Liver (tissue), 9 donors: ENCODE data around the gene ZNF418. TPM values are rescaled to one million over a fixed set of nuclear protein-coding genes. Genes with fewer than 3 reads are reported as not detected.

ENCODE experiments used
- DNase-seq: peaks from one replicate; pipeline ENCODE4 v3.0.0-alpha.2; 2017; ENCODE audit warnings: low spot score
- H3K27ac ChIP-seq, 2 donors: one replicate each; pipeline ENCODE4 v1.7.0; 2013; ENCODE audit warnings: inconsistent platforms in 2 of 2, low read length in 2 of 2, control low read depth in 1 of 2, low read depth in 1 of 2, mild to moderate bottlenecking in 1 of 2
- H3K27me3 ChIP-seq, 4 donors: one replicate each; pipeline versions ENCODE4 v1.6.1 to v1.7.0; 2013; ENCODE audit warnings: low read length in 3 of 4, inconsistent platforms in 1 of 4, mild to moderate bottlenecking in 1 of 4, moderate library complexity in 1 of 4; ENCODE audit not compliant: control insufficient read depth in 4 of 4, insufficient read depth in 4 of 4
- H3K36me3 ChIP-seq, 4 donors: one replicate each; pipeline versions ENCODE4 v1.6.1 to v1.7.0; 2013; ENCODE audit warnings: low read length in 3 of 4, mild to moderate bottlenecking in 3 of 4, low read depth in 1 of 4, moderate library complexity in 1 of 4; ENCODE audit not compliant: control insufficient read depth in 4 of 4, insufficient read depth in 3 of 4
- H3K4me1 ChIP-seq, 4 donors: one replicate each; pipeline versions ENCODE4 v1.6.1 to v1.7.0; 2013; ENCODE audit warnings: low read length in 3 of 4, mild to moderate bottlenecking in 3 of 4, moderate library complexity in 1 of 4; ENCODE audit not compliant: control insufficient read depth in 4 of 4, insufficient read depth in 4 of 4
- H3K4me3 ChIP-seq, 3 donors: one replicate each; pipeline versions ENCODE4 v1.6.1 to v1.7.0; 2013; ENCODE audit warnings: low read length in 3 of 3, control low read depth in 1 of 3, low read depth in 1 of 3, mild to moderate bottlenecking in 1 of 3
- H3K9ac ChIP-seq, 2 donors: one replicate each; pipeline ENCODE4 v1.7.0; 2013; ENCODE audit warnings: low read length in 2 of 2, mild to moderate bottlenecking in 2 of 2, moderate library complexity in 2 of 2, control low read depth in 1 of 2, low read depth in 1 of 2
- H3K9me3 ChIP-seq, 4 donors: one replicate each; pipeline versions ENCODE4 v1.6.1 to v1.7.0; 2013; ENCODE audit warnings: low read length in 3 of 4; ENCODE audit not compliant: control insufficient read depth in 4 of 4
- EGR1 ChIP-seq, 2 donors: IDR thresholded peaks; 2 replicates each; pipeline ENCODE4 v1.6.1; 2016 to 2018; ENCODE audit warnings: antibody characterized with exemption in 2 of 2, low read depth in 2 of 2
- FOXA1 ChIP-seq: IDR thresholded peaks from 2 replicates; pipeline ENCODE4 v1.6.1; 2016; ENCODE audit warnings: antibody characterized with exemption
- FOXA2 ChIP-seq: IDR thresholded peaks from 2 replicates; pipeline ENCODE4 v1.6.1; 2016; ENCODE audit warnings: antibody characterized with exemption
- GABPA ChIP-seq, 2 donors: IDR thresholded peaks in 1 of 2; conservative IDR thresholded peaks in 1 of 2; 2 replicates each; pipeline ENCODE4 v1.6.1; 2016; ENCODE audit warnings: antibody characterized with exemption in 2 of 2, mild to moderate bottlenecking in 1 of 2, moderate library complexity in 1 of 2
- HNF4A ChIP-seq, 2 donors: conservative IDR thresholded peaks; 2 replicates each; pipeline ENCODE4 v1.6.1; 2016; ENCODE audit warnings: antibody characterized with exemption in 2 of 2, mild to moderate bottlenecking in 2 of 2
- JUND ChIP-seq, 2 donors: IDR thresholded peaks; 2 replicates each; pipeline ENCODE4 v1.6.1; 2016; ENCODE audit warnings: antibody characterized with exemption in 2 of 2
- MAX ChIP-seq: IDR thresholded peaks from 2 replicates; pipeline ENCODE4 v1.6.1; 2016; ENCODE audit warnings: antibody characterized with exemption
- NR2F2 ChIP-seq: IDR thresholded peaks from 2 replicates; pipeline ENCODE4 v1.6.1; 2016; ENCODE audit warnings: antibody characterized with exemption
- RXRA ChIP-seq, 2 donors: IDR thresholded peaks; 2 replicates each; pipeline ENCODE4 v1.6.1; 2017 to 2018; ENCODE audit warnings: antibody characterized with exemption in 2 of 2, mild to moderate bottlenecking in 1 of 2
- SP1 ChIP-seq: IDR thresholded peaks from 2 replicates; pipeline ENCODE4 v1.6.1; 2018; ENCODE audit warnings: antibody characterized with exemption, mild to moderate bottlenecking
- TAF1 ChIP-seq: conservative IDR thresholded peaks from 2 replicates; pipeline ENCODE4 v1.6.1; 2016; ENCODE audit warnings: antibody characterized with exemption, mild to moderate bottlenecking
- YY1 ChIP-seq: IDR thresholded peaks from 2 replicates; pipeline ENCODE4 v1.6.1; 2016; ENCODE audit warnings: antibody characterized with exemption, mild to moderate bottlenecking
- WGBS: extraction: QIAGEN DNeasy Blood & Tissue Kit; methylation state at CpG from one replicate; pipeline ENCODE4 v1.1.7; 2013; 5-methylcytosine and 5-hydroxymethylcytosine counted together
- polyA plus RNA-seq, 2 donors: library from polyadenylated mRNA; stranded (reverse) in 1 of 2; unstranded in 1 of 2; fragments of 200-250 nt in 1 of 2; fragments of >200 nt in 1 of 2; fragmentation: Nextera tagmentation in 1 of 2; extraction: Ambion mirVana in 1 of 2; gene quantifications; one replicate each; pipeline versions ENCODE4 v1.2.1 to v1.2.3, GENCODE V29; 2013 to 2015
- total RNA-seq, 2 donors: library from RNA; depleted of rRNA; stranded (reverse); fragments of >200 nt; gene quantifications; one replicate each; pipeline ENCODE4 v1.2.3, GENCODE V29; 2014
- TF ChIP-seq, protein P1 (sequence below): IDR thresholded peaks from 2 replicates; pipeline ENCODE4 v1.6.1; 2016; ENCODE audit warnings: antibody characterized with exemption, mild to moderate bottlenecking
- TF ChIP-seq, protein P2 (sequence below): fragments of 150-350 bp; IDR thresholded peaks from 2 replicates; pipeline ENCODE4 v1.5.1; 2017; ENCODE audit warnings: improper control_type of control experiment, low read depth, low read length; ENCODE audit not compliant: missing input control
- donor health status: healthy.
- donor health status: healthy.
- donor health status: healthy.
- donor health status: healthy.
- donor health status: healthy.

ZNF418 gene
- total and polyA plus RNA-seq, 4 donors, result 0.51 to 3.1 (median 2.0) TPM

- H3K9me3 ChIP-seq, result peaks cover 29 to 60% (median 38%) of the 10 kb centered on the region in 4 donors
- no peak for DNase-seq
Measured at GRCh38 chr19:57954996-57955395, 19.8 kb upstream of the ZNF418 start.

DNA sequence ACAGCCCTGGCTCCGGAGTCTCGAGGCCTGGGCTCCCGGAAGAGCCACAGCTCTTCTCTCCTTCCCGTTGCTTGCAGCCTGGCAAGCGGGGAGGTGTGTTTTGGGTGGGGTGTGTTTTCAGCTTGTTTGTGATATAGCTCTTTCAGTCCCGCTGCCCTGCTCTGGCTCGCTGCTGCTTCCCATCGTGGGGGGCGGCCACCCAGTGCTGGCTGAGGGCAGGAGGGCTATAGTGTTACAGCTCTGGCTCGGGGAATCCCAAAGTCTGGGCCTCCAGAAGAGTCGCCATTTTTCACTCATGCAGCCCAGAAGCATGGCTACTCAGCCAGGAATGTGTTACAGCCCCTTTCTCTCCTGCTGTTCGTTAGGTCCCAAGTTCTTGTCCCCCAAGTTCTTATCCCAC, 14.5 kb upstream of the ZNF418 start:
- 88% methylated on average over 12 of the region's 12 CpGs for WGBS
- peaks cover 0 to 7% (median 3%) of the 10 kb centered on the region in 4 donors for H3K4me1 ChIP-seq
- no peak for DNase-seq
- H3K9ac ChIP-seq, result no peak overlapping the region
- H3K4me3 ChIP-seq, result peak overlapping the region in 1 of 3 donors; percentile 36
- peaks cover 20 to 54% (median 48%) of the 10 kb centered on the region in 4 donors for H3K9me3 ChIP-seq
- H3K36me3 ChIP-seq, result no peaks in the 10 kb centered on the region
- H3K27ac ChIP-seq, result no peak overlapping the region
- no peaks in the 10 kb centered on the region for H3K27me3 ChIP-seq
- TF ChIP-seq EGR1 (IDR thresholded peaks at IDR 0.05; ENCODE audit: low read depth in 2 of 2) (no peak), JUND (IDR thresholded peaks at IDR 0.05) (no peak), YY1 (no peak)

More at GRCh38 chr19:57954996-57955395, 19.8 kb upstream of the ZNF418 start:
- TF ChIP-seq EGR1 (IDR thresholded peaks at IDR 0.05; ENCODE audit: low read depth in 2 of 2), result no peak
- Histone ChIP-seq H3K36me3 (no peaks in the 10 kb centered on the region), H3K4me1 (no peaks in the 10 kb centered on the region), H3K4me3 (peak overlapping the region in 2 of 3 donors; percentile 51 to 63), H3K9ac (no peak overlapping the region), H3K27me3 (no peaks in the 10 kb centered on the region), H3K27ac (no peak overlapping the region)
- WGBS, result 88% methylated on average over 4 of the region's 4 CpGs

DNA sequence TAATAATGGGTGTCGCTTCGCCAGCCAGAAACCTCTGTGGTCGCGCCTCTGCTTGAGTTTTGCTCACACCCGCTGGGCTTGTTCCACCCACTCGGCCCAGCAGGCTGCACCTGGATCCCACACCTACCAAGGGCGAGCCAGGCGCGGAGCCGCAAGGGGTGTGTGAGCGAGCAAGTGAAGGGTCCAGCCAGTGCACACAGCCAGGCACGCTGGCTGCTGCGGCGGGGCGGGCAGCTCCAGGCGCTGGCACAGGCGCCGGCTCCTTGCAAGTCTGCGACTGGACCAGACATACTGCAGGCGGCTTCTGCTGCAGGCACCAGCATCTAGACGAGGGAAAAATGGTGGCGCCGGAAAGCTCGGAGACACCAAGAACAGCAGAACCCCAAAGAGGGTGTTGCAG, 14.1 kb upstream of the ZNF418 start:
- peaks cover 0 to 7% (median 3%) of the 10 kb centered on the region in 4 donors for H3K4me1 ChIP-seq
- H3K36me3 ChIP-seq, result no peaks in the 10 kb centered on the region
- WGBS, result 90% methylated on average over 24 of the region's 24 CpGs
- no peak for DNase-seq
- peaks cover 22 to 53% (median 46%) of the 10 kb centered on the region in 4 donors for H3K9me3 ChIP-seq
- H3K27ac ChIP-seq, result no peak overlapping the region
- no peak overlapping the region for H3K9ac ChIP-seq
- TF ChIP-seq RXRA (IDR thresholded peaks at IDR 0.05), result no peak
- TF ChIP-seq, protein P1, sequence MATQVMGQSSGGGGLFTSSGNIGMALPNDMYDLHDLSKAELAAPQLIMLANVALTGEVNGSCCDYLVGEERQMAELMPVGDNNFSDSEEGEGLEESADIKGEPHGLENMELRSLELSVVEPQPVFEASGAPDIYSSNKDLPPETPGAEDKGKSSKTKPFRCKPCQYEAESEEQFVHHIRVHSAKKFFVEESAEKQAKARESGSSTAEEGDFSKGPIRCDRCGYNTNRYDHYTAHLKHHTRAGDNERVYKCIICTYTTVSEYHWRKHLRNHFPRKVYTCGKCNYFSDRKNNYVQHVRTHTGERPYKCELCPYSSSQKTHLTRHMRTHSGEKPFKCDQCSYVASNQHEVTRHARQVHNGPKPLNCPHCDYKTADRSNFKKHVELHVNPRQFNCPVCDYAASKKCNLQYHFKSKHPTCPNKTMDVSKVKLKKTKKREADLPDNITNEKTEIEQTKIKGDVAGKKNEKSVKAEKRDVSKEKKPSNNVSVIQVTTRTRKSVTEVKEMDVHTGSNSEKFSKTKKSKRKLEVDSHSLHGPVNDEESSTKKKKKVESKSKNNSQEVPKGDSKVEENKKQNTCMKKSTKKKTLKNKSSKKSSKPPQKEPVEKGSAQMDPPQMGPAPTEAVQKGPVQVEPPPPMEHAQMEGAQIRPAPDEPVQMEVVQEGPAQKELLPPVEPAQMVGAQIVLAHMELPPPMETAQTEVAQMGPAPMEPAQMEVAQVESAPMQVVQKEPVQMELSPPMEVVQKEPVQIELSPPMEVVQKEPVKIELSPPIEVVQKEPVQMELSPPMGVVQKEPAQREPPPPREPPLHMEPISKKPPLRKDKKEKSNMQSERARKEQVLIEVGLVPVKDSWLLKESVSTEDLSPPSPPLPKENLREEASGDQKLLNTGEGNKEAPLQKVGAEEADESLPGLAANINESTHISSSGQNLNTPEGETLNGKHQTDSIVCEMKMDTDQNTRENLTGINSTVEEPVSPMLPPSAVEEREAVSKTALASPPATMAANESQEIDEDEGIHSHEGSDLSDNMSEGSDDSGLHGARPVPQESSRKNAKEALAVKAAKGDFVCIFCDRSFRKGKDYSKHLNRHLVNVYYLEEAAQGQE, result no peak
- TF ChIP-seq FOXA1, result no peak
- H3K27me3 ChIP-seq, result no peaks in the 10 kb centered on the region
- peak overlapping the region in 1 of 3 donors; percentile 36 for H3K4me3 ChIP-seq

GRCh38 chr19:57947419-57948134, 12.4 kb upstream of the ZNF418 start, which contains the start of gene ZNF256:
TSS of gene ZNF256 (minus strand) at chr19:57947706. CDS start at chr19:57947474, 232 bp downstream.
- 8% methylated on average over 54 of the region's 54 CpGs for WGBS
- peak; percentile 90 for DNase-seq
- H3K4me1 ChIP-seq, result peaks cover 0 to 7% (median 3%) of the 10 kb centered on the region in 4 donors
- no peaks in the 10 kb centered on the region for H3K27me3 ChIP-seq
- H3K4me3 ChIP-seq, result peak within 1 kb of the TSS; percentile 41 to 80 (median 41)
- no peak within 1 kb of the TSS for H3K9ac ChIP-seq
- H3K9me3 ChIP-seq, result peaks cover 23 to 58% (median 50%) of the 10 kb centered on the region in 4 donors
- peak within 1 kb of the TSS in 1 of 2 donors; percentile 52 for H3K27ac ChIP-seq
- peaks cover 0 to 16% (median 3%) of the 10 kb centered on the region in 4 donors for H3K36me3 ChIP-seq
- TF ChIP-seq YY1 (peak; percentile 88), MAX (peak; percentile 93), TAF1 (no peak), FOXA2 (no peak), RXRA (IDR thresholded peaks at IDR 0.05) (peak; percentile 41 to 51), SP1 (peak; percentile 54), NR2F2 (peak; percentile 91), FOXA1 (no peak), GABPA (IDR thresholded peaks at IDR 0.05 in 1 of 2, conservative IDR thresholded peaks at IDR 0.05 in 1 of 2) (peak; percentile 68 to 96), EGR1 (IDR thresholded peaks at IDR 0.05; ENCODE audit: low read depth in 2 of 2) (peak in 1 of 2 donors; percentile 52), HNF4A (conservative IDR thresholded peaks at IDR 0.05) (peak in 1 of 2 donors; percentile 54)
- TF ChIP-seq, protein P2, sequence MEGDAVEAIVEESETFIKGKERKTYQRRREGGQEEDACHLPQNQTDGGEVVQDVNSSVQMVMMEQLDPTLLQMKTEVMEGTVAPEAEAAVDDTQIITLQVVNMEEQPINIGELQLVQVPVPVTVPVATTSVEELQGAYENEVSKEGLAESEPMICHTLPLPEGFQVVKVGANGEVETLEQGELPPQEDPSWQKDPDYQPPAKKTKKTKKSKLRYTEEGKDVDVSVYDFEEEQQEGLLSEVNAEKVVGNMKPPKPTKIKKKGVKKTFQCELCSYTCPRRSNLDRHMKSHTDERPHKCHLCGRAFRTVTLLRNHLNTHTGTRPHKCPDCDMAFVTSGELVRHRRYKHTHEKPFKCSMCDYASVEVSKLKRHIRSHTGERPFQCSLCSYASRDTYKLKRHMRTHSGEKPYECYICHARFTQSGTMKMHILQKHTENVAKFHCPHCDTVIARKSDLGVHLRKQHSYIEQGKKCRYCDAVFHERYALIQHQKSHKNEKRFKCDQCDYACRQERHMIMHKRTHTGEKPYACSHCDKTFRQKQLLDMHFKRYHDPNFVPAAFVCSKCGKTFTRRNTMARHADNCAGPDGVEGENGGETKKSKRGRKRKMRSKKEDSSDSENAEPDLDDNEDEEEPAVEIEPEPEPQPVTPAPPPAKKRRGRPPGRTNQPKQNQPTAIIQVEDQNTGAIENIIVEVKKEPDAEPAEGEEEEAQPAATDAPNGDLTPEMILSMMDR, result peak; percentile 51
